DOHH2 (cell line): ENCODE data around the gene PGBD2.
A peak's percentile ranks its signal among the peaks of the same experiment; 100 is the strongest.
"Not testable (repeated sequence)": the region's sequence is repeated elsewhere in the genome, so short reads cannot be mapped to it uniquely, and the experiment has no call there.

Experiments
- H3F3A ChIP-seq: fragments of 200-600 bp; sonication (generic), shearing (Covaris generic); 2 replicates; pipeline ENCODE4 v1.6.0; 2016; ENCODE audit warnings: antibody characterized with exemption, mild to moderate bottlenecking; ENCODE audit not compliant: control insufficient read depth, insufficient read depth
- H3K27ac ChIP-seq: fragments of 200-600 bp; sonication (generic); 2 replicates; pipeline ENCODE4 v1.5.1; 2014; ENCODE audit warnings: low read depth, mild to moderate bottlenecking, low read length, moderate library complexity
- H3K27me3 ChIP-seq: fragments of 200-600 bp; sonication (generic); 2 replicates; pipeline ENCODE4 v1.6.1; 2014; ENCODE audit warnings: mild to moderate bottlenecking, low read length, mixed read lengths; ENCODE audit not compliant: control insufficient read depth
- H3K36me3 ChIP-seq: fragments of 200-600 bp; sonication (generic); 2 replicates; pipeline ENCODE4 v1.6.1; 2014; ENCODE audit warnings: mild to moderate bottlenecking, low read length, moderate library complexity, mixed read lengths; ENCODE audit not compliant: control insufficient read depth
- H3K4me1 ChIP-seq: fragments of 200-600 bp; sonication (generic); 2 replicates; pipeline ENCODE4 v1.6.1; 2014; ENCODE audit warnings: mild to moderate bottlenecking, low read length, mixed read lengths; ENCODE audit not compliant: control insufficient read depth
- H3K4me2 ChIP-seq: fragments of 200-600 bp; sonication (generic); 2 replicates; pipeline ENCODE4 v1.6.0; 2014; ENCODE audit warnings: mild to moderate bottlenecking, low read length, moderate library complexity
- H3K4me3 ChIP-seq: fragments of 200-600 bp; sonication (generic); 2 replicates; pipeline ENCODE4 v1.5.1; 2014; ENCODE audit warnings: mild to moderate bottlenecking, low read length, mixed read lengths
- H3K79me2 ChIP-seq: fragments of 200-600 bp; sonication (generic); 2 replicates; pipeline ENCODE4 v1.6.1; 2014; ENCODE audit warnings: mild to moderate bottlenecking, low read length, mixed read lengths; ENCODE audit not compliant: control insufficient read depth
- H3K9me2 ChIP-seq: fragments of 200-600 bp; sonication (generic); replicated peaks from 2 replicates; pipeline ENCODE4 v1.6.1; 2014; ENCODE audit warnings: mild to moderate bottlenecking, low read length, mixed read lengths; ENCODE audit not compliant: control insufficient read depth
- H3K9me3 ChIP-seq: fragments of 200-600 bp; sonication (generic); 2 replicates; pipeline ENCODE4 v1.6.1; 2014; ENCODE audit warnings: antibody characterized with exemption, low read length, mixed read lengths; ENCODE audit not compliant: control insufficient read depth, insufficient read depth
- H4K20me1 ChIP-seq: fragments of 200-600 bp; sonication (generic); 2 replicates; pipeline ENCODE4 v1.6.0; 2014; ENCODE audit warnings: low read depth, mild to moderate bottlenecking, antibody characterized with exemption, low read length, moderate library complexity; ENCODE audit not compliant: control insufficient read depth, insufficient read depth
- EZH2phosphoT487 ChIP-seq: fragments of 200-600 bp; sonication (generic); IDR thresholded peaks from 2 replicates; pipeline ENCODE4 v1.6.1; 2017; ENCODE audit warnings: borderline replicate concordance, mild to moderate bottlenecking, antibody characterized with exemption, low read length, moderate library complexity, mixed read lengths
- TF ChIP-seq, protein P1 (sequence below): fragments of 200-600 bp; sonication (generic); IDR thresholded peaks from one replicate; pipeline ENCODE4 v1.5.1; 2014; ENCODE audit warnings: antibody characterized with exemption, mild to moderate bottlenecking, low read depth, low read length; ENCODE audit not compliant: poor library complexity, severe bottlenecking

Gene PGBD2

GRCh38 chr1:248873993-248874533, 32.0 kb upstream of the PGBD2 start:
- Histone ChIP-seq H3K4me2 (peak overlapping the region; percentile 85), H3K27ac (peak overlapping the region; percentile 48), H3K79me2 (no peaks in the 10 kb centered on the region)

GRCh38 chr1:248881261-248881660, 24.8 kb upstream of the PGBD2 start:
- Histone ChIP-seq H3K27ac (no peak overlapping the region), H3K4me2 (no peak overlapping the region), H3K36me3 (no peaks in the 10 kb centered on the region), H3K27me3 (no peaks in the 10 kb centered on the region), H3K9me2 (no peaks in the 10 kb centered on the region), H3K9me3 (no peaks in the 10 kb centered on the region), H3K79me2 (no peaks in the 10 kb centered on the region), H3F3A (peaks cover 12% of the 10 kb centered on the region), H4K20me1 (no peaks in the 10 kb centered on the region), H3K4me1 (peaks cover 22% of the 10 kb centered on the region), H3K4me3 (no peak overlapping the region)
- TF ChIP-seq, protein P1, sequence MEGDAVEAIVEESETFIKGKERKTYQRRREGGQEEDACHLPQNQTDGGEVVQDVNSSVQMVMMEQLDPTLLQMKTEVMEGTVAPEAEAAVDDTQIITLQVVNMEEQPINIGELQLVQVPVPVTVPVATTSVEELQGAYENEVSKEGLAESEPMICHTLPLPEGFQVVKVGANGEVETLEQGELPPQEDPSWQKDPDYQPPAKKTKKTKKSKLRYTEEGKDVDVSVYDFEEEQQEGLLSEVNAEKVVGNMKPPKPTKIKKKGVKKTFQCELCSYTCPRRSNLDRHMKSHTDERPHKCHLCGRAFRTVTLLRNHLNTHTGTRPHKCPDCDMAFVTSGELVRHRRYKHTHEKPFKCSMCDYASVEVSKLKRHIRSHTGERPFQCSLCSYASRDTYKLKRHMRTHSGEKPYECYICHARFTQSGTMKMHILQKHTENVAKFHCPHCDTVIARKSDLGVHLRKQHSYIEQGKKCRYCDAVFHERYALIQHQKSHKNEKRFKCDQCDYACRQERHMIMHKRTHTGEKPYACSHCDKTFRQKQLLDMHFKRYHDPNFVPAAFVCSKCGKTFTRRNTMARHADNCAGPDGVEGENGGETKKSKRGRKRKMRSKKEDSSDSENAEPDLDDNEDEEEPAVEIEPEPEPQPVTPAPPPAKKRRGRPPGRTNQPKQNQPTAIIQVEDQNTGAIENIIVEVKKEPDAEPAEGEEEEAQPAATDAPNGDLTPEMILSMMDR: no peak
- no peak for TF ChIP-seq EZH2phosphoT487

More at GRCh38 chr1:248873993-248874533, 32.0 kb upstream of the PGBD2 start:
- TF ChIP-seq EZH2phosphoT487: no peak
- peak overlapping the region; percentile 79 for H3K4me3 ChIP-seq
- H3K4me1 ChIP-seq: peaks cover 19% of the 10 kb centered on the region
- H3K9me2 ChIP-seq: no peaks in the 10 kb centered on the region
- no peaks in the 10 kb centered on the region for H3K9me3 ChIP-seq
- H3K27me3 ChIP-seq: no peaks in the 10 kb centered on the region
- H3K36me3 ChIP-seq: no peaks in the 10 kb centered on the region
- H4K20me1 ChIP-seq: no peaks in the 10 kb centered on the region
- H3F3A ChIP-seq: peaks cover 25% of the 10 kb centered on the region

GRCh38 chr1:248882427-248882826, 23.6 kb upstream of the PGBD2 start:
- not testable (repeated sequence) for H3K36me3 ChIP-seq, H3K27me3 ChIP-seq
- peaks cover 34% of the 10 kb centered on the region for H3K4me1 ChIP-seq

GRCh38 chr1:248884632-248885295, 21.3 kb upstream of the PGBD2 start:
- Histone ChIP-seq H3F3A (peaks cover 13% of the 10 kb centered on the region), H3K4me3 (peak overlapping the region; percentile 55), H3K9me2 (no peaks in the 10 kb centered on the region), H3K4me2 (peak overlapping the region; percentile 67), H3K9me3 (no peaks in the 10 kb centered on the region), H3K79me2 (no peaks in the 10 kb centered on the region), H3K4me1 (peaks cover 36% of the 10 kb centered on the region), H3K27me3 (no peaks in the 10 kb centered on the region), H3K36me3 (no peaks in the 10 kb centered on the region), H4K20me1 (no peaks in the 10 kb centered on the region), H3K27ac (peak overlapping the region; percentile 83)
- TF ChIP-seq EZH2phosphoT487: no peak
- TF ChIP-seq, protein P1: peak; percentile 46

More at GRCh38 chr1:248882427-248882826, 23.6 kb upstream of the PGBD2 start:
- peaks cover 13% of the 10 kb centered on the region for H3F3A ChIP-seq
- not testable (repeated sequence) for H3K9me2 ChIP-seq, H3K4me3 ChIP-seq, H4K20me1 ChIP-seq, H3K79me2 ChIP-seq, H3K27ac ChIP-seq, H3K9me3 ChIP-seq, H3K4me2 ChIP-seq
